Body of pancreas (tissue), 4 donors: Measurements from ENCODE around the gene SLC1A4.

Experiments used
- CTCF ChIP-seq, 7 experiments: fragments of 450-650 bp in 4 of 7; fragments of 200-600 bp in 3 of 7; sonication (generic) in 3 of 7; IDR thresholded peaks; one replicate each; pipeline ENCODE4 v1.5.1; 2016 to 2019; ENCODE audit warnings: antibody characterized with exemption in 7 of 7
- POLR2A ChIP-seq, 3 donors: fragments of 450-650 bp; IDR thresholded peaks; one replicate each; pipeline ENCODE4 v1.6.1; 2016; ENCODE audit warnings: antibody characterized with exemption in 3 of 3, mild to moderate bottlenecking in 2 of 3

- no peak for TF ChIP-seq CTCF (IDR thresholded peaks at IDR 0.05)
- TF ChIP-seq POLR2A (IDR thresholded peaks at IDR 0.05): no peak
Observed at GRCh38 chr2:65023742-65024141, 34.5 kb downstream of the SLC1A4 start.
